Measurements from ENCODE around the gene C13orf42. TPM values are rescaled to one million over a fixed set of nuclear protein-coding genes. Genes with fewer than 3 reads are reported as not detected.
"Not testable (repeated sequence)": the region's sequence is repeated elsewhere in the genome, so short reads cannot be mapped to it uniquely, and the experiment has no call there.

The C13orf42 gene
- total and polyA plus RNA-seq, 2 donors (not counting 3 experiments of a cell fraction or from before 2014, with no cell fraction given) = not detected

- FAIRE-seq = no peak
- Histone ChIP-seq H2AFZ (ENCODE audit: low read depth, low read length) (no peak overlapping the region), H3K4me2 (ENCODE audit: insufficient read depth, low read length) (no peak overlapping the region), H3K79me2 (ENCODE audit: control insufficient read depth, insufficient read depth, low read length) (no peaks in the 10 kb centered on the region), H3K9me1 (replicated peaks; ENCODE audit: control insufficient read depth, extremely low read depth, insufficient read depth, low read length) (no peaks in the 10 kb centered on the region), H3K27me3 (ENCODE audit: control insufficient read depth in 2 of 2, insufficient read depth in 2 of 2, low read length in 2 of 2) (peaks cover 3 to 4% of the 10 kb centered on the region in 2 experiments), H3K4me1 (ENCODE audit: control insufficient read depth, extremely low read depth, insufficient read depth, low read length) (no peaks in the 10 kb centered on the region), H4K20me1 (replicated peaks; ENCODE audit: control insufficient read depth, extremely low read depth, insufficient read depth, low read length) (no peaks in the 10 kb centered on the region), H3K9ac (replicated peaks; ENCODE audit: extremely low read depth, insufficient read depth, low read length) (no peak overlapping the region), H3K4me3 (replicated peaks in 1 of 3; ENCODE audit: insufficient read depth in 1 of 3, low read depth in 1 of 3, low read length in 3 of 3) (no peak overlapping the region), H3K36me3 (ENCODE audit: control insufficient read depth in 2 of 2, extremely low read depth in 1 of 2, insufficient read depth in 2 of 2, low read length in 2 of 2) (no peaks in the 10 kb centered on the region), H3K9me3 (replicated peaks; ENCODE audit: control insufficient read depth, insufficient read depth, low read length) (no peaks in the 10 kb centered on the region), H3K27ac (ENCODE audit: insufficient read depth, low read depth, low read length) (no peak overlapping the region)
- no peak for TF ChIP-seq EZH2 (IDR thresholded peaks at IDR 0.05; ENCODE audit: borderline replicate concordance, low read depth, low read length, severe bottlenecking)
- no peak for TF ChIP-seq MYC (IDR thresholded peaks at IDR 0.05; ENCODE audit: low read depth, low read length)
- no peak for TF ChIP-seq POLR2AphosphoS5 (IDR thresholded peaks at IDR 0.05; ENCODE audit: insufficient read depth, low read depth, low read length)
- TF ChIP-seq CTCF (IDR thresholded peaks at IDR 0.05; ENCODE audit: extremely low read depth in 1 of 2, insufficient read depth in 1 of 2, low read depth in 1 of 2, low read length in 2 of 2) = no peak
- TF ChIP-seq FOS (IDR thresholded peaks at IDR 0.05; ENCODE audit: borderline replicate concordance, insufficient read depth, low read length) = no peak
- TF ChIP-seq, protein P1, sequence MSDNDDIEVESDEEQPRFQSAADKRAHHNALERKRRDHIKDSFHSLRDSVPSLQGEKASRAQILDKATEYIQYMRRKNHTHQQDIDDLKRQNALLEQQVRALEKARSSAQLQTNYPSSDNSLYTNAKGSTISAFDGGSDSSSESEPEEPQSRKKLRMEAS (IDR thresholded peaks at IDR 0.05; ENCODE audit: insufficient read depth, insufficient read length) = no peak
- TF ChIP-seq GATA2 (IDR thresholded peaks at IDR 0.05; ENCODE audit: insufficient read depth, insufficient read length, low read depth, low read length) = no peak
- TF ChIP-seq POLR2A (IDR thresholded peaks at IDR 0.05; ENCODE audit: low read depth, low read length) = no peak
- TF ChIP-seq JUN (IDR thresholded peaks at IDR 0.05; ENCODE audit: borderline replicate concordance, insufficient read depth, insufficient read length, low read depth) = no peak
- CTCF ChIA-PET = interaction anchor here (1.3 to 1.6 kb wide), 2 partner anchors 41 to 1107 kb away, joined by 4 read pairs; no protein-coding TSS in a partner anchor
- intact Hi-C loops (cut with micrococcal nuclease) = no loop called here
- POLR2A ChIA-PET = no interaction called here
- dilution Hi-C loops (cut with MboI; ENCODE audit: extremely low pct_ligation_motif_present, low sequenced_read_pairs) = no loop called here
- no TSS peak for BruUV-seq (replicated peaks)
- no peak for DNase-seq (ENCODE audit: low read depth, low spot score)
Observed at GRCh38 chr13:51083706-51084105, 27.4 kb downstream of the C13orf42 start.

- H2AFZ ChIP-seq (ENCODE audit: low read depth, low read length); H3K27ac ChIP-seq (ENCODE audit: insufficient read depth, low read depth, low read length); intact Hi-C loops (cut with micrococcal nuclease); DNase-seq (ENCODE audit: low read depth, low spot score); dilution Hi-C loops (cut with MboI; ENCODE audit: extremely low pct_ligation_motif_present, low sequenced_read_pairs); H3K9ac ChIP-seq (replicated peaks; ENCODE audit: extremely low read depth, insufficient read depth, low read length); H3K27me3 ChIP-seq (ENCODE audit: control insufficient read depth in 2 of 2, insufficient read depth in 2 of 2, low read length in 2 of 2); H4K20me1 ChIP-seq (replicated peaks; ENCODE audit: control insufficient read depth, extremely low read depth, insufficient read depth, low read length); H3K4me1 ChIP-seq (ENCODE audit: control insufficient read depth, extremely low read depth, insufficient read depth, low read length); H3K36me3 ChIP-seq (ENCODE audit: control insufficient read depth in 2 of 2, extremely low read depth in 1 of 2, insufficient read depth in 2 of 2, low read length in 2 of 2); BruUV-seq (replicated peaks); CTCF ChIA-PET; POLR2A ChIA-PET; H3K4me3 ChIP-seq (replicated peaks in 1 of 3; ENCODE audit: insufficient read depth in 1 of 3, low read depth in 1 of 3, low read length in 3 of 3); FAIRE-seq; H3K4me2 ChIP-seq (ENCODE audit: insufficient read depth, low read length); H3K79me2 ChIP-seq (ENCODE audit: control insufficient read depth, insufficient read depth, low read length); H3K9me1 ChIP-seq (replicated peaks; ENCODE audit: control insufficient read depth, extremely low read depth, insufficient read depth, low read length); H3K9me3 ChIP-seq (replicated peaks; ENCODE audit: control insufficient read depth, insufficient read depth, low read length): not testable (repeated sequence)
Observed at GRCh38 chr13:51080478-51081065, 30.5 kb downstream of the C13orf42 start.
